HG02973 (cell line): ENCODE data around the gene PFDN1.
"Not testable (repeated sequence)": the region's sequence is repeated elsewhere in the genome, so short reads cannot be mapped to it uniquely, and the experiment has no call there.

Experiments used
- ATAC-seq: cut with Tn5 transposase; IDR thresholded peaks from one replicate; pipeline ENCODE4 v1.9.1; 2021; ENCODE audit warnings: moderate library complexity; ENCODE audit not compliant: unreplicated experiment

The PFDN1 gene

GRCh38 chr5:140217299-140218026, 85.4 kb downstream of the PFDN1 start:
- no peak for ATAC-seq

- no peak for ATAC-seq
Measured at GRCh38 chr5:140216478-140217074, 86.3 kb downstream of the PFDN1 start.

GRCh38 chr5:140215276-140215675, 87.6 kb downstream of the PFDN1 start:
- ATAC-seq, result no peak

GRCh38 chr5:140214831-140215230, 88.1 kb downstream of the PFDN1 start:
- ATAC-seq, result no peak

- peak; percentile 93 for ATAC-seq
Measured at GRCh38 chr5:140213370-140213983, 89.4 kb downstream of the PFDN1 start.

GRCh38 chr5:140208065-140208464, 94.8 kb downstream of the PFDN1 start:
- ATAC-seq, result no peak

- ATAC-seq, result peak; percentile 86
Measured at GRCh38 chr5:140207250-140207964, 95.5 kb downstream of the PFDN1 start.

GRCh38 chr5:140205952-140206351, 96.9 kb downstream of the PFDN1 start:
- no peak for ATAC-seq

GRCh38 chr5:140205216-140205615, 97.7 kb downstream of the PFDN1 start:
- no peak for ATAC-seq

- ATAC-seq, result no peak
Measured at GRCh38 chr5:140202610-140203009, 100.3 kb downstream of the PFDN1 start.

GRCh38 chr5:140202078-140202477, 100.8 kb downstream of the PFDN1 start:
- no peak for ATAC-seq

- ATAC-seq, result not testable (repeated sequence)
Measured at GRCh38 chr5:140198915-140199314, 104.0 kb downstream of the PFDN1 start.

GRCh38 chr5:140197023-140197422, 105.9 kb downstream of the PFDN1 start:
- ATAC-seq, result no peak

GRCh38 chr5:140196115-140196814, 106.6 kb downstream of the PFDN1 start:
- ATAC-seq, result no peak
